H1 (cell line): ENCODE results near the gene NCBP2. TPM values are rescaled to one million over a fixed set of nuclear protein-coding genes. Genes with fewer than 3 reads are reported as not detected.

Experiments
- ATF3 ChIP-seq: IDR thresholded peaks from 2 replicates; pipeline ENCODE4 v1.6.1; 2011; ENCODE audit warnings: low read depth, mild to moderate bottlenecking, low read length; ENCODE audit not compliant: insufficient read depth
- CBX5 ChIP-seq: fragments of 300-800, 300-1000 bp; sonication (generic); IDR thresholded peaks from 2 replicates; pipeline ENCODE4 v1.7.1; 2016; ENCODE audit warnings: antibody characterized with exemption, low read length, low read depth
- CHD7 ChIP-seq: fragments of 300-600 bp; sonication (generic); IDR thresholded peaks from 2 replicates; pipeline ENCODE4 v1.7.1; 2012; ENCODE audit warnings: low read length, moderate library complexity, mild to moderate bottlenecking, inconsistent platforms; ENCODE audit not compliant: insufficient replicate concordance
- CTCF ChIP-seq, 3 experiments: IDR thresholded peaks; 1 replicate in 2 of 3; 2 replicates in 1 of 3; pipeline versions ENCODE4 v1.5.1 to v1.6.1; 2011; ENCODE audit warnings: low read length in 3 of 3, mild to moderate bottlenecking in 3 of 3, inconsistent platforms in 2 of 3, low read depth in 1 of 3, moderate library complexity in 1 of 3; ENCODE audit not compliant: insufficient read depth in 1 of 3; ENCODE audit errors: control extremely low read depth in 1 of 3
- SIN3A ChIP-seq, 2 experiments: IDR thresholded peaks in 1 of 2; conservative IDR thresholded peaks in 1 of 2; 2 replicates each; pipeline ENCODE4 v1.6.1; 2011 to 2012; ENCODE audit warnings: low read length in 2 of 2, improper control_type of control experiment in 1 of 2, low read depth in 1 of 2, mild to moderate bottlenecking in 1 of 2
- TAF7 ChIP-seq: optimal IDR thresholded peaks from 2 replicates; pipeline ENCODE3; 2011; ENCODE audit warnings: low read depth, mild to moderate bottlenecking, inconsistent platforms, low read length, moderate library complexity, borderline replicate concordance
- TEAD4 ChIP-seq: IDR thresholded peaks from 2 replicates; pipeline ENCODE4 v1.6.1; 2012; ENCODE audit warnings: low read depth, low read length, inconsistent platforms, mixed read lengths
- polyA plus RNA-seq, 7 experiments: library from polyadenylated mRNA; depleted of rRNA in 3 of 7; stranded (reverse) in 5 of 7; unstranded in 2 of 7; fragments of >200 nt in 5 of 7; fragments of 200-250 nt in 2 of 7; gene quantifications; 1 replicate in 5 of 7; 2 replicates in 1 of 7; 4 replicates in 1 of 7; pipeline versions ENCODE4 v1.2.1 to v1.2.3, GENCODE V29; 2011 to 2013; ENCODE audit warnings: missing spikeins in 2 of 7, mixed read lengths in 2 of 7
- total RNA-seq: library from RNA; stranded (reverse); fragmentation: NEBNext Ultra II Directional; extraction: Animal tissue kit (Norgen Biotek cat#: 25700); gene quantifications from 2 replicates; pipeline ENCODE4 v1.2.1, GENCODE V29; 2021

Gene NCBP2
- total and polyA plus RNA-seq, 2 of the 8 experiments (the other 6 are each of a cell fraction or from before 2014, with no cell fraction given): 34.1 to 100 TPM

GRCh38 chr3:196971094-196971698 is 28.9 kb upstream of the NCBP2 start (continued):
- TF ChIP-seq CHD7 (no peak), CBX5 (no peak), TEAD4 (no peak), TAF7 (no peak), CTCF (IDR thresholded peaks at IDR 0.05; ENCODE audit: control extremely low read depth in 1 of 3, insufficient read depth in 1 of 3, low read depth in 1 of 3, low read length in 3 of 3) (no peak), ATF3 (no peak), SIN3A (conservative IDR thresholded peaks at IDR 0.05 in 1 of 2, IDR thresholded peaks at IDR 0.05 in 1 of 2; ENCODE audit: low read depth in 1 of 2, low read length in 2 of 2) (no peak)
